PFSK-1 (cell line): ENCODE results near the gene DAPK1.

Source experiments
- POLR2AphosphoS5 ChIP-seq: IDR thresholded peaks from 2 replicates; pipeline ENCODE4 v1.6.1; 2012; ENCODE audit warnings: low read depth, mild to moderate bottlenecking, control low read depth, low read length, moderate library complexity
- REST ChIP-seq, 2 experiments: IDR thresholded peaks; 2 replicates each; pipeline versions ENCODE4 v1.6.1 to v1.8.0; 2011 to 2012; ENCODE audit warnings: low read depth in 2 of 2, low read length in 2 of 2, control low read depth in 1 of 2, inconsistent platforms in 1 of 2, mild to moderate bottlenecking in 1 of 2, moderate library complexity in 1 of 2; ENCODE audit not compliant: insufficient read depth in 1 of 2
- SIN3A ChIP-seq: IDR thresholded peaks from 2 replicates; pipeline ENCODE4 v1.6.1; 2012; ENCODE audit warnings: mild to moderate bottlenecking, low read length, moderate library complexity, borderline replicate concordance; ENCODE audit not compliant: insufficient read depth
- TAF1 ChIP-seq: IDR thresholded peaks from 2 replicates; pipeline ENCODE4 v1.6.1; 2012; ENCODE audit warnings: low read length, control low read depth, borderline replicate concordance; ENCODE audit not compliant: insufficient read depth

GRCh38 chr9:87732344-87732743 is 234.7 kb downstream of the DAPK1 start:
- TF ChIP-seq TAF1 (no peak), POLR2AphosphoS5 (no peak), REST (IDR thresholded peaks at IDR 0.05; ENCODE audit: insufficient read depth in 1 of 2, low read depth in 2 of 2, low read length in 2 of 2) (no peak), SIN3A (no peak)
